Pancreas (tissue), 10 donors: ENCODE results near the gene CBFA2T2. TPM values are rescaled to one million over a fixed set of nuclear protein-coding genes. Genes with fewer than 3 reads are reported as not detected.
A peak's percentile ranks its signal among the peaks of the same experiment; 100 is the strongest.
"Not testable (repeated sequence)": the region's sequence is repeated elsewhere in the genome, so short reads cannot be mapped to it uniquely, and the experiment has no call there.

Experiments used
- ATAC-seq, 4 donors: fragments of 200-7000 bp; cut with Tn5 transposase; one replicate each; pipeline versions ENCODE4 v1.8.0 to v1.9.1; 2020; ENCODE audit warnings: mild to moderate bottlenecking in 4 of 4, moderate library complexity in 4 of 4
- DNase-seq, 6 donors: peaks; one replicate each; pipeline ENCODE4 v3.0.0-alpha.2; 2020
- FAIRE-seq: peaks from 2 replicates; lab custom pipeline; 2012; peaks lifted over from hg19 to GRCh38; lab: Jason Lieb, UNC
- H3K27ac ChIP-seq, 4 donors: fragments of 200-600 bp; sonication (generic); 1 replicate in 3 of 4; 2 replicates in 1 of 4; pipeline versions ENCODE4 v1.5.0 to v1.8.0; 2020
- H3K27me3 ChIP-seq, 4 donors: fragments of 200-600 bp; one replicate each; pipeline ENCODE4 v1.8.0; 2021
- H3K36me3 ChIP-seq, 3 donors: fragments of 200-600 bp; sonication (generic) in 1 of 3; one replicate each; pipeline versions ENCODE4 v1.5.0 to v1.8.0; 2020 to 2021
- H3K4me1 ChIP-seq, 3 donors: fragments of 200-600 bp; one replicate each; pipeline ENCODE4 v1.8.0; 2021
- H3K4me3 ChIP-seq, 4 donors: fragments of 200-600 bp; sonication (generic) in 2 of 4; one replicate each; pipeline versions ENCODE4 v1.5.0 to v1.8.0; 2020 to 2021
- H3K9me3 ChIP-seq, 4 donors: fragments of 200-600 bp; one replicate each; pipeline ENCODE4 v1.8.0; 2021
- CTCF ChIP-seq, 4 donors: fragments of 200-600 bp; sonication (generic) in 3 of 4; IDR thresholded peaks; one replicate each; pipeline versions ENCODE4 v1.5.0 to v1.8.0; 2021; ENCODE audit warnings: antibody characterized with exemption in 4 of 4
- whole genome bisulfite sequencing, 2 donors: extraction: QIAGEN DNeasy Blood & Tissue Kit; methylation state at CpG; one replicate each; pipeline ENCODE4 v1.1.7; 2013; 5-methylcytosine and 5-hydroxymethylcytosine counted together
- intact Hi-C, 3 donors: fragments of 100-400 bp; cut with DNase I; formaldehyde crosslinking; loops; one replicate each; pipeline versions ENCODE4 v1.11.1 to v1.14.2; 2022
- polyA plus RNA-seq, 2 donors: library from polyadenylated mRNA; stranded (reverse); fragments of 200-250 nt; gene quantifications; one replicate each; pipeline ENCODE4 v1.2.3, GENCODE V29; 2013
- total RNA-seq, 6 donors: library from RNA; stranded (reverse); fragmentation: NEBNext Ultra II Directional in 4 of 6; extraction: Animal tissue kit (Norgen Biotek cat#: 25700) in 4 of 6; gene quantifications; one replicate each; pipeline versions ENCODE4 v1.2.1 to v1.2.4, GENCODE V29; 2021 to 2023
- donor health status: healthy with polysubstance abuse.
- donor health status: DM: no; HTN: no; CAD: no; lungs with moderate emphysema.
- donor health status: DM: no; HTN: no; CAD: no.
- donor health status: control.
- donor health status: control.
- donor health status: Bipolar disorder and iron deficiency.
- donor health status: DM: yes; HTN: yes; CAD: no.
- donor health status: DM: no; HTN: no; CAD: no.
- donor health status: DM: no; HTN: no; CAD: no.
- donor health status: DM: yes; HTN: yes; CAD: no.

Gene CBFA2T2
- total RNA-seq (10 to 100 TPM in 1 of 6 donors, 1 to 10 TPM in 5; 4.7 to 11.6 (median 7.2) TPM), polyA plus RNA-seq (1 to 10 TPM; 7.1 to 8.9 TPM)

GRCh38 chr20:33490023-33490933 lies at the start of gene CBFA2T2:
TSS of gene CBFA2T2 (plus strand) at chr20:33490096. CDS start at chr20:33490268, 172 bp downstream.
- no peak for FAIRE-seq
- TF ChIP-seq CTCF (IDR thresholded peaks at IDR 0.05): no peak

GRCh38 chr20:33440562-33440961 lies 49.3 kb upstream of the CBFA2T2 start:
- ATAC-seq, H3K9me3 ChIP-seq, intact Hi-C loops, DNase-seq, H3K27me3 ChIP-seq, H3K36me3 ChIP-seq, FAIRE-seq, H3K4me1 ChIP-seq, H3K4me3 ChIP-seq, H3K27ac ChIP-seq: not testable (repeated sequence)
- WGBS, 2 donors: 94% methylated on average over 7 of the region's 7 CpGs

More at GRCh38 chr20:33490023-33490933, at the start of gene CBFA2T2:
- Histone ChIP-seq H3K4me1 (peaks cover 0 to 8% (median 4%) of the 10 kb centered on the region in 3 donors), H3K9me3 (no peaks in the 10 kb centered on the region), H3K4me3 (peak within 1 kb of the TSS; percentile 74 to 95 (median 91)), H3K27ac (peak within 1 kb of the TSS; percentile 84 to 97 (median 94)), H3K27me3 (no peaks in the 10 kb centered on the region), H3K36me3 (no peaks in the 10 kb centered on the region)
- 0 to 1% methylated on average over 77 to 105 of the region's 105 CpGs for WGBS, 2 donors
- intact Hi-C loops: no loop called here
- peak in 2 of 6 donors; percentile 60 to 62 for DNase-seq
- peak; percentile 27 to 61 (median 54) for ATAC-seq

- Histone ChIP-seq H3K4me3 (no peak overlapping the region), H3K9me3 (no peaks in the 10 kb centered on the region), H3K36me3 (no peaks in the 10 kb centered on the region), H3K27me3 (no peaks in the 10 kb centered on the region), H3K27ac (no peak overlapping the region), H3K4me1 (no peaks in the 10 kb centered on the region)
- intact Hi-C loops: no loop called here
- no peak for FAIRE-seq
- ATAC-seq: no peak
- no peak for TF ChIP-seq CTCF (IDR thresholded peaks at IDR 0.05)
- no peak for DNase-seq
- WGBS, 2 donors: 44 to 46% methylated on average over 7 of the region's 7 CpGs
Observed at GRCh38 chr20:33441142-33441955, 48.5 kb upstream of the CBFA2T2 start.

GRCh38 chr20:33442136-33443005 lies 47.5 kb upstream of the CBFA2T2 start:
- ATAC-seq (no peak), FAIRE-seq (no peak), DNase-seq (peak in 2 of 6 donors; percentile 35 to 47)
- Histone ChIP-seq H3K4me1 (no peaks in the 10 kb centered on the region), H3K9me3 (no peaks in the 10 kb centered on the region), H3K4me3 (peak overlapping the region in 2 of 4 donors; percentile 63 to 69), H3K27me3 (no peaks in the 10 kb centered on the region), H3K36me3 (no peaks in the 10 kb centered on the region), H3K27ac (no peak overlapping the region)
- intact Hi-C loops: no loop called here
- 68 to 71% methylated on average over 9 of the region's 9 CpGs for whole genome bisulfite sequencing, 2 donors
- no peak for TF ChIP-seq CTCF (IDR thresholded peaks at IDR 0.05)
